Astrocyte of the spinal cord (primary cell): Measurements from ENCODE around the gene STARD13.

ENCODE experiments used
- DNase-seq: peaks from one replicate; pipeline ENCODE4 v3.0.0; 2011; ENCODE audit warnings: low read depth, low spot score
- H3K4me3 ChIP-seq: 2 replicates; pipeline ENCODE4 v1.5.1; 2011; ENCODE audit warnings: low read depth, mild to moderate bottlenecking, low read length, moderate library complexity
- in situ Hi-C: cut with HindIII; loops from 2 replicates; pipeline ENCODE4 v1.10.0; 2017; ENCODE audit warnings: low sequenced_read_pairs
- TF ChIP-seq, protein P1 (sequence below): IDR thresholded peaks from 2 replicates; pipeline ENCODE4 v1.5.1; 2012; ENCODE audit warnings: low read depth, mild to moderate bottlenecking, low read length, inconsistent platforms

STARD13 gene

DNA sequence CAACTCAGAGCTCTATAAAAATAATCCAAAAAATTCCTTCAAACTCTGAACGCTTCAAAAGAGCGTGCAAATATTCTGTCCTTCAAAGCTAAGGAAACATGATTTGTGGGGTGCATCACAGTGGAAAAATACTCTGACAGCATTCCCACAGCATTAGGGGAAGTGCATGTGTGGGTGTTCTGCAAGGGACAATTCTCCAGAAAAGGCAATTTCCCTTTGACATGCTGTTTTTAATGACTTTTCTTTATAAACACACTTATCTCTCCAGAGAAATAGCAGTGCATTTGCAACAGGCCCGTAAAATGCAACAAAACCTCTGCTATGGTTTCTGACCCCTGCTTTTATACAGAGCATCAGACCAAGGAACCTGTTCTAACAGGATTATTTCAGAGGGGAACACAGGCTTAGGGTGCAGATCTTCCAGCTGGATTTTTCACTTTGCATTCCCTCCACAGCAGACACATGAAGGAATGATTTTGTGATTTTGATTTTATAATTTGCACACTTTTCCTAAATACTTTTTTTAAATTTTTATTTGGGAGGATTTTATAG, 226.7 kb downstream of the STARD13 start:
- H3K4me3 ChIP-seq, result no peak overlapping the region
- TF ChIP-seq, protein P1, sequence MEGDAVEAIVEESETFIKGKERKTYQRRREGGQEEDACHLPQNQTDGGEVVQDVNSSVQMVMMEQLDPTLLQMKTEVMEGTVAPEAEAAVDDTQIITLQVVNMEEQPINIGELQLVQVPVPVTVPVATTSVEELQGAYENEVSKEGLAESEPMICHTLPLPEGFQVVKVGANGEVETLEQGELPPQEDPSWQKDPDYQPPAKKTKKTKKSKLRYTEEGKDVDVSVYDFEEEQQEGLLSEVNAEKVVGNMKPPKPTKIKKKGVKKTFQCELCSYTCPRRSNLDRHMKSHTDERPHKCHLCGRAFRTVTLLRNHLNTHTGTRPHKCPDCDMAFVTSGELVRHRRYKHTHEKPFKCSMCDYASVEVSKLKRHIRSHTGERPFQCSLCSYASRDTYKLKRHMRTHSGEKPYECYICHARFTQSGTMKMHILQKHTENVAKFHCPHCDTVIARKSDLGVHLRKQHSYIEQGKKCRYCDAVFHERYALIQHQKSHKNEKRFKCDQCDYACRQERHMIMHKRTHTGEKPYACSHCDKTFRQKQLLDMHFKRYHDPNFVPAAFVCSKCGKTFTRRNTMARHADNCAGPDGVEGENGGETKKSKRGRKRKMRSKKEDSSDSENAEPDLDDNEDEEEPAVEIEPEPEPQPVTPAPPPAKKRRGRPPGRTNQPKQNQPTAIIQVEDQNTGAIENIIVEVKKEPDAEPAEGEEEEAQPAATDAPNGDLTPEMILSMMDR, result no peak
- in situ Hi-C loops, result no loop called here
- no peak for DNase-seq

DNA sequence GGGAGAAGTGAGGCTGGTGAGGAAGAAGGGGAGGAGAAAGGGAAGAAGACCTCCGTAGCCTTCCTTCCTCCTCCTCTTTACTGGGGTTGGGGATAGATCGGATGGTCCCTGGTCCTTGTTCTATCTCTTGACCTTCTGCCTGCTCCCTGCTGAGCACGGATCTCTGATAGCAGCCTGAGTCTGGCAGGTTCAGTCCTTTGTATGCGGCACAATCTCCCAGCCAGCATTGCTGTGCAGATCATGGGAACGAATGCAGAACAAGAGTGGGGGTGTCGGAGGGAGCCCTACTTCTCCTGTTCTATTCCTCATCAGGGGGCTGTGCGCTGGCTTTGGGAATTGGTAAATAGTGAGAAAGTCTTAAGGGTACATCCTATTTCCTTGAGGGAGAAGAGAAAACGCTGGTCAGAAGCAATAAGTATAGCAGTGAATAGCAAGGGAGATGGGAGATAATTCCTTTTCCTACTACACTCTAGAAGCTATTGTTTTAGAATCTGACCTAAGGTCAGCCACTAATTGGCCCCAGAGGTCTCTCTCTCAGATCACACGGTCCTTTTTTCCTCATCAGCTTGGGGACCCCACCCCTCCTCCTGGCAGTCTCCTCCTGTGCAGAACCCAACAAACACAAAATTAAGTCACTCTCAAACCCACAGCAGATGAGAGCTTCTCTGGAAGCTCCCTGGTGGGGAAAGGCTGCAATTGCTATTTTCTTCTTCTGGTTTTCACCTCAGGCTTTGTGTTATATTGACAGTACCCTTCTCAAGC, 228.4 kb downstream of the STARD13 start:
- TF ChIP-seq, protein P1, result peak; percentile 42
- peak; percentile 23 for DNase-seq
- in situ Hi-C loops, result no loop called here
- no peak overlapping the region for H3K4me3 ChIP-seq

DNA sequence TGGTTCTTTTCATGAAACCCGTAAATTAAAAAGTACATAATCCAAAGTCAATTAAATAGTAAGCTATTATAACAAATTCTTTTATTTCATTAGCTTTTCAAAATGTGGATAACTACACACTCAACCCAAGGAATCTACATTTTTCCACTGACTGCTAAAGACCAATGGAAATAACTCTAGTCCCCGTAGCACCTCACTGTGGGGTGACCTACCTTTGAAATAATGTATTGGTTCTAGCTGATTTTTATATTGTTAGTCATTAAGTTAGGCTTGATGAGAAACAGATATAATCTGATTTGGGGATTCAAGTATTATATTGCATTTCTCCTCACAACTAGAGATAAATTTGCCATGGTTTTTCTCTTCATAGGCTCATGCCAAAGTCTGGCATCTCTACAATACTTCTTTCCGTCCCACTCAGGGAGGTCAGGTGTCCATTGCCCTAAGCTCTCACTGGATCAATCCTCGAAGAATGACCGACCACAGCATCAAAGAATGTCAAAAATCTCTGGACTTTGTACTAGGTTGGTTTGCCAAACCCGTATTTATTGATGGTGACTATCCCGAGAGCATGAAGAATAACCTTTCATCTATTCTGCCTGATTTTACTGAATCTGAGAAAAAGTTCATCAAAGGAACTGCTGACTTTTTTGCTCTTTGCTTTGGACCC, 232.0 kb downstream of the STARD13 start:
- in situ Hi-C loops, result no loop called here
- H3K4me3 ChIP-seq, result no peak overlapping the region
- TF ChIP-seq, protein P1, result no peak
- DNase-seq, result peak; percentile 29
